Right lobe of liver (tissue), 4 donors: ENCODE measurements around the gene ARHGAP44.

Experiments
- CTCF ChIP-seq, 4 donors: fragments of 200-600 bp in 3 of 4; fragments of 450-650 bp in 1 of 4; IDR thresholded peaks; one replicate each; pipeline versions ENCODE4 v1.5.1 to v1.8.0; 2016 to 2022; ENCODE audit warnings: antibody characterized with exemption in 4 of 4, mild to moderate bottlenecking in 2 of 4
- POLR2A ChIP-seq: fragments of 450-650 bp; IDR thresholded peaks from one replicate; pipeline ENCODE4 v1.6.1; 2017; ENCODE audit warnings: antibody characterized with exemption, mild to moderate bottlenecking
- donor health status: DM: no; HTN: no; CAD: no.
- donor health status: DM: no; HTN: no; CAD: no.
- donor health status: DM: no; HTN: yes; CAD: no.

- TF ChIP-seq CTCF (IDR thresholded peaks at IDR 0.05) (no peak), POLR2A (no peak)
Measured at GRCh38 chr17:12998461-12998860, 209.2 kb downstream of the ARHGAP44 start.
